ENCODE data around the gene TRIM2. TPM values are rescaled to one million over a fixed set of nuclear protein-coding genes. Genes with fewer than 3 reads are reported as not detected.

Gene TRIM2
- total RNA-seq, 2 experiments from 2014 or later, result 0.06 to 0.29 TPM

DNA sequence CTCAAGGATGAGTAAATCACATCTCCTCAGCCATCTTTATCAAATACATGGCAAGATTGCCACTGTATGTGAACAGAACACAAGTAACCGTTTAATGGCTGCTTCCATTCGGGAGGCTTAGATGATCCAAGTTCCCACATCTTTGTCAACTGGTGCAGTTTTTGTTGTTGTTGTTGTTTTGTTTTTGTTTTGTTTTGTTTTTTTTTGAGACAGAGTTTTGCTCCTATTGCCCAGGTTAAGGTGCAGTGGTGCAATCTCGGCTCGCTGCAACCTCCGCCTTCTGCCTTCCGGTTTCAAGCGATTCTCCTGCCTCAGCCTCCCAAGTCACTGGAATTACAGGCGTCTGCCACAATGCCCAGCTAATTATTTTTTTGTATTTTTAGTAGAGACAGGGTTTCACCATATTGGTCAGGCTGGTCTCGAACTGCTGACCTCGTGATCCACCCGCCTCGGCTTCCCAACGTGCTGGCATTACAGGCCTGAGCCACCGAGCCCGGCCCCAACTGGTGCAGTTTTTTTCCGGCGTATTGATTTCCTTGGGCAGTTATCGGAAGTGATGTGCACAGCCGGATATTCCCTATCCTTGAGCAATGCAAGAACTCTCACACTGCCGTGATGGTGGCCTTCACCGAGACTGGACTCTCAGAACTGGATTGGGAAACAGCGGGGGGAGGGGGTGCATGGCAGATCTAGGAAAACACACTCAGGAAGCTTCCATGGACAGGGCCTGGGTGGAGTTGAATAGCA, 29.2 kb upstream of the TRIM2 start:
- POLR2A ChIA-PET, result no interaction called here
- intact Hi-C loops (cut with micrococcal nuclease; ENCODE audit: unreplicated experiment), result no loop called here
- no TSS peak for BruUV-seq (replicated peaks)

GRCh38 chr4:153176938-153177337, 27.3 kb upstream of the TRIM2 start:
- Histone ChIP-seq H2AFZ (ENCODE audit: low read length) (no peak overlapping the region), H4K20me1 (ENCODE audit: insufficient read depth, low read length) (no peaks in the 10 kb centered on the region), H3K9me2 (ENCODE audit: insufficient read depth, low read length) (no peaks in the 10 kb centered on the region), H3K27ac (ENCODE audit: low read depth, low read length, poor library complexity, severe bottlenecking) (no peak overlapping the region), H3K36me3 (ENCODE audit: insufficient read depth, low read length) (no peaks in the 10 kb centered on the region), H3K4me2 (ENCODE audit: low read length) (no peak overlapping the region), H3K79me2 (ENCODE audit: insufficient read depth, low read depth, low read length) (no peaks in the 10 kb centered on the region), H3K9me3 (ENCODE audit: low read length) (no peaks in the 10 kb centered on the region), H3K4me1 (ENCODE audit: insufficient read depth, low read length, poor library complexity, severe bottlenecking) (no peaks in the 10 kb centered on the region), H3K4me3 (ENCODE audit: low read depth, low read length, poor library complexity, severe bottlenecking) (no peak overlapping the region)
- no TSS peak for BruUV-seq (replicated peaks)
- ChIA-PET CTCF (ENCODE audit: unreplicated experiment) (no interaction called here), POLR2A (no interaction called here)
- DNase-seq (ENCODE audit: low spot score), result no peak
- TF ChIP-seq EZH2phosphoT487 (IDR thresholded peaks at IDR 0.05; ENCODE audit: borderline replicate concordance, low read depth, low read length), result no peak
- TF ChIP-seq, protein P1, sequence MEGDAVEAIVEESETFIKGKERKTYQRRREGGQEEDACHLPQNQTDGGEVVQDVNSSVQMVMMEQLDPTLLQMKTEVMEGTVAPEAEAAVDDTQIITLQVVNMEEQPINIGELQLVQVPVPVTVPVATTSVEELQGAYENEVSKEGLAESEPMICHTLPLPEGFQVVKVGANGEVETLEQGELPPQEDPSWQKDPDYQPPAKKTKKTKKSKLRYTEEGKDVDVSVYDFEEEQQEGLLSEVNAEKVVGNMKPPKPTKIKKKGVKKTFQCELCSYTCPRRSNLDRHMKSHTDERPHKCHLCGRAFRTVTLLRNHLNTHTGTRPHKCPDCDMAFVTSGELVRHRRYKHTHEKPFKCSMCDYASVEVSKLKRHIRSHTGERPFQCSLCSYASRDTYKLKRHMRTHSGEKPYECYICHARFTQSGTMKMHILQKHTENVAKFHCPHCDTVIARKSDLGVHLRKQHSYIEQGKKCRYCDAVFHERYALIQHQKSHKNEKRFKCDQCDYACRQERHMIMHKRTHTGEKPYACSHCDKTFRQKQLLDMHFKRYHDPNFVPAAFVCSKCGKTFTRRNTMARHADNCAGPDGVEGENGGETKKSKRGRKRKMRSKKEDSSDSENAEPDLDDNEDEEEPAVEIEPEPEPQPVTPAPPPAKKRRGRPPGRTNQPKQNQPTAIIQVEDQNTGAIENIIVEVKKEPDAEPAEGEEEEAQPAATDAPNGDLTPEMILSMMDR (conservative IDR thresholded peaks at IDR 0.05; ENCODE audit: low read length), result no peak
- intact Hi-C loops (cut with micrococcal nuclease; ENCODE audit: unreplicated experiment), result no loop called here

More for the DNA sequence above, 29.2 kb upstream of the TRIM2 start:
- Histone ChIP-seq H3K4me3 (ENCODE audit: low read depth, low read length, poor library complexity, severe bottlenecking) (no peak overlapping the region), H4K20me1 (ENCODE audit: insufficient read depth, low read length) (no peaks in the 10 kb centered on the region), H3K4me1 (ENCODE audit: insufficient read depth, low read length, poor library complexity, severe bottlenecking) (no peaks in the 10 kb centered on the region), H3K4me2 (ENCODE audit: low read length) (no peak overlapping the region), H3K9me2 (ENCODE audit: insufficient read depth, low read length) (no peaks in the 10 kb centered on the region), H3K27ac (ENCODE audit: low read depth, low read length, poor library complexity, severe bottlenecking) (no peak overlapping the region), H3K36me3 (ENCODE audit: insufficient read depth, low read length) (no peaks in the 10 kb centered on the region), H2AFZ (ENCODE audit: low read length) (no peak overlapping the region), H3K79me2 (ENCODE audit: insufficient read depth, low read depth, low read length) (no peaks in the 10 kb centered on the region), H3K9me3 (ENCODE audit: low read length) (no peaks in the 10 kb centered on the region)
- CTCF ChIA-PET (ENCODE audit: unreplicated experiment), result no interaction called here
- no peak for TF ChIP-seq EZH2phosphoT487 (IDR thresholded peaks at IDR 0.05; ENCODE audit: borderline replicate concordance, low read depth, low read length)
- TF ChIP-seq, protein P1 (conservative IDR thresholded peaks at IDR 0.05; ENCODE audit: low read length), result no peak
- DNase-seq (ENCODE audit: low spot score), result no peak

DNA sequence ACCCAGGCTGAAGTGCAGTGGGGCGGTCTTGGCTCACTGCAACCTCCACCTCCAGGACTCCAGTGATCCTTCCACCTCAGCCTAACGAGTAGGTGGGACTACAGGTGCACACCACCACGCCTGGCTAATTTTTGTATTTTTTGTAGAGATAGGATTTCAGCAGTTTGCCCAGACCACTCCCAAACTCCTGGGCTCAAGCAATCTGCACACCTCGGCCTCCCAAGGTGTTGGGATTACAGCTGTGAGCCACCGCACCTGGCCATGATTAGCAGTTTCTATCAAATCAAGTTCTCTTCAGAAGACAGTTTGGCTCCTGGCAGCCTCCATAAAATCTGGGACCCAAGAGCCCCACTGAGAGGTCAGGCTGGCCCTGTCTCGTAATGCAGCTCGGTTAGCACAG, 26.4 kb upstream of the TRIM2 start:
- Histone ChIP-seq H2AFZ (ENCODE audit: low read length) (no peak overlapping the region), H3K79me2 (ENCODE audit: insufficient read depth, low read depth, low read length) (no peaks in the 10 kb centered on the region), H3K9me3 (ENCODE audit: low read length) (no peaks in the 10 kb centered on the region), H3K27ac (ENCODE audit: low read depth, low read length, poor library complexity, severe bottlenecking) (no peak overlapping the region), H3K9me2 (ENCODE audit: insufficient read depth, low read length) (no peaks in the 10 kb centered on the region), H3K4me1 (ENCODE audit: insufficient read depth, low read length, poor library complexity, severe bottlenecking) (no peaks in the 10 kb centered on the region), H4K20me1 (ENCODE audit: insufficient read depth, low read length) (no peaks in the 10 kb centered on the region), H3K4me3 (ENCODE audit: low read depth, low read length, poor library complexity, severe bottlenecking) (no peak overlapping the region), H3K4me2 (ENCODE audit: low read length) (no peak overlapping the region), H3K36me3 (ENCODE audit: insufficient read depth, low read length) (no peaks in the 10 kb centered on the region)
- intact Hi-C loops (cut with micrococcal nuclease; ENCODE audit: unreplicated experiment), result no loop called here
- CTCF ChIA-PET (ENCODE audit: unreplicated experiment), result no interaction called here
- TF ChIP-seq, protein P1 (conservative IDR thresholded peaks at IDR 0.05; ENCODE audit: low read length), result no peak
- TF ChIP-seq EZH2phosphoT487 (IDR thresholded peaks at IDR 0.05; ENCODE audit: borderline replicate concordance, low read depth, low read length), result no peak
- no TSS peak for BruUV-seq (replicated peaks)
- POLR2A ChIA-PET, result no interaction called here
- DNase-seq (ENCODE audit: low spot score), result no peak
